ENCODE data around the gene ATP8B3. TPM values are rescaled to one million over a fixed set of nuclear protein-coding genes. Genes with fewer than 3 reads are reported as not detected.
A peak's percentile ranks its signal among the peaks of the same experiment; 100 is the strongest.

Gene ATP8B3
- total and polyA plus RNA-seq, 9 of the 15 experiments (the other 6 are each of a cell fraction or from before 2014, with no cell fraction given), result 1.2 to 12.3 (median 3.8) TPM

DNA sequence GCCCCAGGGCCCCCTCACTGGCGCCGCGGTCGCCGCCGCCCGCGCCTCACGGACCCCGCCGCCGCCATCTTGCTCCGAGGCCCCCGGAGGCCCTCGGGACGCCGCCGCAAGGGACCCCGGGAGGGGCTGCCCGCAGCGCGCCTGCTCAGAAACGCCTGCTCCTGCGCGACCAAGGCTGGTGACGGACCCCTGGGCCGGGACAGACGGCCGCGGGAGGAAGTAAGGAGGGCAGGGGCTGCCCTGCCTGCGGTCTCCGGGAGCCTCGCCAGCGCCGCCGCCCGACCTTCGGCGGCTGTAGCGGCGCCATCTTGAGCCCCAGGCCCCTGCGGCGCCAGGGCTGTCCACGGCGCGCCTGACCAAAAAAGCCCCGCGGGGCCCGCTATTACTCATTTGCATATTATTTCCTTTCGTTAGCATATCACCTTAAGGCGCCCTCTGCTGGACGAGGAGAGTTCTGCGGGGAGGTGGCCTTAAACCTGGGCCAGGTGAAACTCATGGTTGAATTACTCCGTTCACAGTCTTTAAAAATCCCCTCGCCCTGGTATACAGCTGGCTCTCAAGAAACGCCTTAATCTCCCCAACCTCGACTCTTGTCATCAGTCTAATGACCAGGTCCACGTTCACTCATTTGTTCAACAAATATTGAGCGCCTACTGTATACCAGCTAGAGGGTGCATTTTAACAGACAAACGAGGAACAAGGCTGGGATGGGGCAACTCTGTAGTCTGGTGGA is 36.5 kb upstream of the ATP8B3 start, which contains the start of gene REXO1 (continued):
- TF ChIP-seq, protein P1, sequence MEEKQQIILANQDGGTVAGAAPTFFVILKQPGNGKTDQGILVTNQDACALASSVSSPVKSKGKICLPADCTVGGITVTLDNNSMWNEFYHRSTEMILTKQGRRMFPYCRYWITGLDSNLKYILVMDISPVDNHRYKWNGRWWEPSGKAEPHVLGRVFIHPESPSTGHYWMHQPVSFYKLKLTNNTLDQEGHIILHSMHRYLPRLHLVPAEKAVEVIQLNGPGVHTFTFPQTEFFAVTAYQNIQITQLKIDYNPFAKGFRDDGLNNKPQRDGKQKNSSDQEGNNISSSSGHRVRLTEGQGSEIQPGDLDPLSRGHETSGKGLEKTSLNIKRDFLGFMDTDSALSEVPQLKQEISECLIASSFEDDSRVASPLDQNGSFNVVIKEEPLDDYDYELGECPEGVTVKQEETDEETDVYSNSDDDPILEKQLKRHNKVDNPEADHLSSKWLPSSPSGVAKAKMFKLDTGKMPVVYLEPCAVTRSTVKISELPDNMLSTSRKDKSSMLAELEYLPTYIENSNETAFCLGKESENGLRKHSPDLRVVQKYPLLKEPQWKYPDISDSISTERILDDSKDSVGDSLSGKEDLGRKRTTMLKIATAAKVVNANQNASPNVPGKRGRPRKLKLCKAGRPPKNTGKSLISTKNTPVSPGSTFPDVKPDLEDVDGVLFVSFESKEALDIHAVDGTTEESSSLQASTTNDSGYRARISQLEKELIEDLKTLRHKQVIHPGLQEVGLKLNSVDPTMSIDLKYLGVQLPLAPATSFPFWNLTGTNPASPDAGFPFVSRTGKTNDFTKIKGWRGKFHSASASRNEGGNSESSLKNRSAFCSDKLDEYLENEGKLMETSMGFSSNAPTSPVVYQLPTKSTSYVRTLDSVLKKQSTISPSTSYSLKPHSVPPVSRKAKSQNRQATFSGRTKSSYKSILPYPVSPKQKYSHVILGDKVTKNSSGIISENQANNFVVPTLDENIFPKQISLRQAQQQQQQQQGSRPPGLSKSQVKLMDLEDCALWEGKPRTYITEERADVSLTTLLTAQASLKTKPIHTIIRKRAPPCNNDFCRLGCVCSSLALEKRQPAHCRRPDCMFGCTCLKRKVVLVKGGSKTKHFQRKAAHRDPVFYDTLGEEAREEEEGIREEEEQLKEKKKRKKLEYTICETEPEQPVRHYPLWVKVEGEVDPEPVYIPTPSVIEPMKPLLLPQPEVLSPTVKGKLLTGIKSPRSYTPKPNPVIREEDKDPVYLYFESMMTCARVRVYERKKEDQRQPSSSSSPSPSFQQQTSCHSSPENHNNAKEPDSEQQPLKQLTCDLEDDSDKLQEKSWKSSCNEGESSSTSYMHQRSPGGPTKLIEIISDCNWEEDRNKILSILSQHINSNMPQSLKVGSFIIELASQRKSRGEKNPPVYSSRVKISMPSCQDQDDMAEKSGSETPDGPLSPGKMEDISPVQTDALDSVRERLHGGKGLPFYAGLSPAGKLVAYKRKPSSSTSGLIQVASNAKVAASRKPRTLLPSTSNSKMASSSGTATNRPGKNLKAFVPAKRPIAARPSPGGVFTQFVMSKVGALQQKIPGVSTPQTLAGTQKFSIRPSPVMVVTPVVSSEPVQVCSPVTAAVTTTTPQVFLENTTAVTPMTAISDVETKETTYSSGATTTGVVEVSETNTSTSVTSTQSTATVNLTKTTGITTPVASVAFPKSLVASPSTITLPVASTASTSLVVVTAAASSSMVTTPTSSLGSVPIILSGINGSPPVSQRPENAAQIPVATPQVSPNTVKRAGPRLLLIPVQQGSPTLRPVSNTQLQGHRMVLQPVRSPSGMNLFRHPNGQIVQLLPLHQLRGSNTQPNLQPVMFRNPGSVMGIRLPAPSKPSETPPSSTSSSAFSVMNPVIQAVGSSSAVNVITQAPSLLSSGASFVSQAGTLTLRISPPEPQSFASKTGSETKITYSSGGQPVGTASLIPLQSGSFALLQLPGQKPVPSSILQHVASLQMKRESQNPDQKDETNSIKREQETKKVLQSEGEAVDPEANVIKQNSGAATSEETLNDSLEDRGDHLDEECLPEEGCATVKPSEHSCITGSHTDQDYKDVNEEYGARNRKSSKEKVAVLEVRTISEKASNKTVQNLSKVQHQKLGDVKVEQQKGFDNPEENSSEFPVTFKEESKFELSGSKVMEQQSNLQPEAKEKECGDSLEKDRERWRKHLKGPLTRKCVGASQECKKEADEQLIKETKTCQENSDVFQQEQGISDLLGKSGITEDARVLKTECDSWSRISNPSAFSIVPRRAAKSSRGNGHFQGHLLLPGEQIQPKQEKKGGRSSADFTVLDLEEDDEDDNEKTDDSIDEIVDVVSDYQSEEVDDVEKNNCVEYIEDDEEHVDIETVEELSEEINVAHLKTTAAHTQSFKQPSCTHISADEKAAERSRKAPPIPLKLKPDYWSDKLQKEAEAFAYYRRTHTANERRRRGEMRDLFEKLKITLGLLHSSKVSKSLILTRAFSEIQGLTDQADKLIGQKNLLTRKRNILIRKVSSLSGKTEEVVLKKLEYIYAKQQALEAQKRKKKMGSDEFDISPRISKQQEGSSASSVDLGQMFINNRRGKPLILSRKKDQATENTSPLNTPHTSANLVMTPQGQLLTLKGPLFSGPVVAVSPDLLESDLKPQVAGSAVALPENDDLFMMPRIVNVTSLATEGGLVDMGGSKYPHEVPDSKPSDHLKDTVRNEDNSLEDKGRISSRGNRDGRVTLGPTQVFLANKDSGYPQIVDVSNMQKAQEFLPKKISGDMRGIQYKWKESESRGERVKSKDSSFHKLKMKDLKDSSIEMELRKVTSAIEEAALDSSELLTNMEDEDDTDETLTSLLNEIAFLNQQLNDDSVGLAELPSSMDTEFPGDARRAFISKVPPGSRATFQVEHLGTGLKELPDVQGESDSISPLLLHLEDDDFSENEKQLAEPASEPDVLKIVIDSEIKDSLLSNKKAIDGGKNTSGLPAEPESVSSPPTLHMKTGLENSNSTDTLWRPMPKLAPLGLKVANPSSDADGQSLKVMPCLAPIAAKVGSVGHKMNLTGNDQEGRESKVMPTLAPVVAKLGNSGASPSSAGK (IDR thresholded peaks at IDR 0.05), result no peak
- TF ChIP-seq, protein P2, sequence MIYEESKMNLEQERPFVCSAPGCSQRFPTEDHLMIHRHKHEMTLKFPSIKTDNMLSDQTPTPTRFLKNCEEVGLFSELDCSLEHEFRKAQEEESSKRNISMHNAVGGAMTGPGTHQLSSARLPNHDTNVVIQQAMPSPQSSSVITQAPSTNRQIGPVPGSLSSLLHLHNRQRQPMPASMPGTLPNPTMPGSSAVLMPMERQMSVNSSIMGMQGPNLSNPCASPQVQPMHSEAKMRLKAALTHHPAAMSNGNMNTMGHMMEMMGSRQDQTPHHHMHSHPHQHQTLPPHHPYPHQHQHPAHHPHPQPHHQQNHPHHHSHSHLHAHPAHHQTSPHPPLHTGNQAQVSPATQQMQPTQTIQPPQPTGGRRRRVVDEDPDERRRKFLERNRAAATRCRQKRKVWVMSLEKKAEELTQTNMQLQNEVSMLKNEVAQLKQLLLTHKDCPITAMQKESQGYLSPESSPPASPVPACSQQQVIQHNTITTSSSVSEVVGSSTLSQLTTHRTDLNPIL (CRISPR knock-in tag; IDR thresholded peaks at IDR 0.05), result no peak
- TF ChIP-seq TCF7L2 (IDR thresholded peaks at IDR 0.05; ENCODE audit: low read depth, low read length) (no peak), ZNF384 (IDR thresholded peaks at IDR 0.05; ENCODE audit: low read depth, low read length) (no peak), NCOA2 (IDR thresholded peaks at IDR 0.05; ENCODE audit: partially characterized antibody in 2 of 2) (peak in 1 of 2 experiments; percentile 97), JUND (IDR thresholded peaks at IDR 0.05; ENCODE audit: borderline replicate concordance, low read depth, low read length) (0 out of 2 replicates have a peak, but pooled peaks have one; percentile 31), JUND (tag; IDR thresholded peaks at IDR 0.05; ENCODE audit: borderline replicate concordance, low read depth, low read length) (no peak; the same call in 2 of the 3 replicates), CREBBP (IDR thresholded peaks at IDR 0.05; ENCODE audit: low read depth, low read length) (no peak), DNMT1 (IDR thresholded peaks at IDR 0.05) (no peak)
- TF ChIP-seq, protein P3, sequence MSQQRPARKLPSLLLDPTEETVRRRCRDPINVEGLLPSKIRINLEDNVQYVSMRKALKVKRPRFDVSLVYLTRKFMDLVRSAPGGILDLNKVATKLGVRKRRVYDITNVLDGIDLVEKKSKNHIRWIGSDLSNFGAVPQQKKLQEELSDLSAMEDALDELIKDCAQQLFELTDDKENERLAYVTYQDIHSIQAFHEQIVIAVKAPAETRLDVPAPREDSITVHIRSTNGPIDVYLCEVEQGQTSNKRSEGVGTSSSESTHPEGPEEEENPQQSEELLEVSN (IDR thresholded peaks at IDR 0.05; ENCODE audit: borderline replicate concordance in 1 of 2, extremely low read depth in 1 of 2, insufficient read depth in 1 of 2, insufficient read length in 1 of 2, low read depth in 1 of 2, low read length in 1 of 2, poor library complexity in 1 of 2, severe bottlenecking in 1 of 2), result no peak
- TF ChIP-seq, protein P4, sequence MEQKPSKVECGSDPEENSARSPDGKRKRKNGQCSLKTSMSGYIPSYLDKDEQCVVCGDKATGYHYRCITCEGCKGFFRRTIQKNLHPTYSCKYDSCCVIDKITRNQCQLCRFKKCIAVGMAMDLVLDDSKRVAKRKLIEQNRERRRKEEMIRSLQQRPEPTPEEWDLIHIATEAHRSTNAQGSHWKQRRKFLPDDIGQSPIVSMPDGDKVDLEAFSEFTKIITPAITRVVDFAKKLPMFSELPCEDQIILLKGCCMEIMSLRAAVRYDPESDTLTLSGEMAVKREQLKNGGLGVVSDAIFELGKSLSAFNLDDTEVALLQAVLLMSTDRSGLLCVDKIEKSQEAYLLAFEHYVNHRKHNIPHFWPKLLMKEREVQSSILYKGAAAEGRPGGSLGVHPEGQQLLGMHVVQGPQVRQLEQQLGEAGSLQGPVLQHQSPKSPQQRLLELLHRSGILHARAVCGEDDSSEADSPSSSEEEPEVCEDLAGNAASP (IDR thresholded peaks at IDR 0.05), result no peak
